Stimulated activated CD8-positive, alpha-beta memory T cell treated with anti-CD3 and anti-CD28 coated beads, Interleukin-4, amount 100 ng/mL, for 48 hours (primary cell): ENCODE results near the gene RASGRF1.
"Not testable (repeated sequence)": the region's sequence is repeated elsewhere in the genome, so short reads cannot be mapped to it uniquely, and the experiment has no call there.

Experiments
- DNase-seq: peaks from one replicate; pipeline ENCODE4 v3.0.0-alpha.2; 2020

The RASGRF1 gene

DNA sequence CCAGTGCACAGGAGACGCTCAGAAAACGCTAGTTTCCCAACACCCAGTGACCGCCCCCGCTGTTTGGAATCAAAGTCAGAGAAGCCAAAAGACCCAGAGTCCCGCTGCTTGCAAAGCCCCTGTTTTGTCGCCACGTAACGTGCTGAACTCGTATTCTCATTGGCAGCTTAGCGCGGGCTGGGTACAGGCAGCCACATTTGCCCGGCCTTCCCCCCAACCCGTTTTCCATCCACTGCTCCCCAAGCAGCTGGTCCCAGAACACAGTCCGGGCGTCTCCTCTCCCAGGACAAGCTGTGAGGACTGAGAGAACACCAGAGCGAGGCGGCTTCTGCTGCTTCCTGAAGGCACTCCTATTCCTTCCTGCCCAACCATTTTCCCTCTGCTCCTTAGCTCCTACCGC, 54.8 kb downstream of the RASGRF1 start:
- no peak for DNase-seq

GRCh38 chr15:79035111-79035601, 55.4 kb downstream of the RASGRF1 start:
- DNase-seq: no peak

DNA sequence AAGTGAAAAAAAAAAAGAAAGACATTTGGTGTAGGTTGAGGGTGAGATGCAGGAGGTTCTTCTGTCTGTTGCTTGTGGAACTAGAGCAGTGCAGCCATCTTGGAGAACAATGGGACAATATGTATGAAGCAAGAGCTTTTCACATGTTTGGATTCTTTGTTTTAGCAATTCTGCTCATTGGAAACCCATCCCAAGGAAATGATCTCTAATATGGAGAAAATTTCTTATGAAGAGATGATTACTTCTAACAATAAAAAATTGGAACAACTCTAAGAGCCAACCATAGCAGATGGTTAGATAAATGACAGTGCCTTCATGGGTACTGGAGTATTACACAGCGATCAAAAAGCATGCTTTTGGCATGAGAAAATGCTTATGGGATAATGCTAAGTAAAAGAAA, 56.3 kb downstream of the RASGRF1 start:
- no peak for DNase-seq

- no peak for DNase-seq
These were observed 57.9 kb downstream of the RASGRF1 start for GRCh38 chr15:79032656-79033055.

- no peak for DNase-seq
These were observed 58.8 kb downstream of the RASGRF1 start for GRCh38 chr15:79031821-79032220.

DNA sequence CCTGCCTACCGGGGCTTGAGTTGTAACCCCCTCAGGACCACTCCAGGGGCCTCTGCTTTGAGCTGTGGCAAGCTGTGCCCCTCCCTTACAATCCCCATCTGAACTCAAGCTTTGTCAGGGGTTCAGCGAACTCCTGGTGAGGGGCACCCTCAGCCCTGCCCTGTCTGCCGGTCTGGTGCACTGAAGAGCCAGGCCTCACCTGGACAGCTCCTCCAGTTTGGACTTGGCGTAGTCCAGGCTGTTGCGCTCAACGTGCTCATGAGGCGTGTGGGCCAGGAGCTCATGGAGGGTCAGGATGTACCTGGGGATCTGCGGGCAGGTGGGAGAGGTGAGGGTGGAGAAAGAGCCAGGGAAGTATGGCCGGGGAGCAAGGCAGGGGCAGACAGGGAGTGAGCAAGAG, 59.4 kb downstream of the RASGRF1 start:
- no peak for DNase-seq

- no peak for DNase-seq
These were observed 60.1 kb downstream of the RASGRF1 start for GRCh38 chr15:79030470-79030869.

- peak; percentile 74 for DNase-seq
These were observed 62.1 kb downstream of the RASGRF1 start for GRCh38 chr15:79028411-79028964.

DNA sequence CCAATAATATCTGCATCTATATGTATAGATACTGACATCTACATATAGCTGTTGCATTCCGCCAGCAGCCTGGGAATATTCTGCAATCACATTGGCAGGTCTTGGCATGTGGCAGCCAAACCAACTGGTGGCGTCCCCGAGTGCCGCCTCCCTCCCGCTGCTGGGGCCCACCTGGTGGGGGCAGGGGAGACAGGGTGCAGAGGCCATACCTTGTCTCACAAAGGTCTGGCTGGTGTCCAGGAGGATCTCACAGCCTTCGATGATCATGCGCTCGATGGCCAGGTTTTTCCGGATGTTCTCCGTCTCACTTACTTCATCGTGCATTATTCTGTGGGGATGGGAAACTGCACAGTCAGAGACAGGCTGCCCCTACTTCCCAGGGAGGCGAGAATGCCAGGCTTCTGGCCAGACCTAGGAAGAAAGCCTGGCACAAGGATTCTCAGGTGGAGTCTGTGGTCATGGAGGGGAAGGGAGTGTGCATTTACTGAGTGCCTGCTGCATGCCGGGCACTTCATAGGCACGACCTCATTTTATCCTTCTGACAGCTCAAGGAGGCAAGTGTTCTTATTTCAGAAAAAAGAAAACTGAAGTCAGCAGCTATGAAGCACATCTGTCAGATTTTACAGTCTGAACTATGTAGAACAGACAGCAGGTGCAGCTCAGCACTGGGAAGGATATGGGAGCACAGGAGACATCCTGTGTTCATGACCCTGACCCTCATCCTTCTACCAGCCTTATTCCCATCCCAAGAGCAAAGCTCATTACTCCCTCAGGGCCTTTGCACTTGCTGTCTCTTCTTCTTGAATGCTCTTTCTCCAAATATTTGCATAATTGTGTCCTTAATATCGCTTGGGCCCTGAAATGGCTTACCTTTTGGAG, 62.8 kb downstream of the RASGRF1 start:
- no peak for DNase-seq

DNA sequence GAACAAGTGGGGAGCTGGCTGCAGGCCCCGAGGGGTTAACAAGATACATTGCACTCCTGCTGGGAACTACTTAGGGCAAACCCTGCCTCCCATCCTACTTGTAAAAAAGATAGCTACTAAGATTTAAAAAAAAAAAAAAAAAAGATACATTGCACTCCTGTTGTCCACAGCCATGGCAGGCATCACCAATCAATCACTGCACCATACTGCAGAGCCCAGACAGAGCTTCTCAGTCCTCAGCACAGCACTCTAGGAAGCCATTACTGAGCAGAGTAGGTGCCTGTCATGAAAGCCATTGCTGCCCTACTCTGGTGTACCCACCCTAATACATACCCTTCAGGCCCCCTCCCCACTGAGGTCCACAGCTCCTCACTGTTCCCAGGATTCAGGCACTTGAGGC, 64.8 kb downstream of the RASGRF1 start:
- DNase-seq: no peak

DNA sequence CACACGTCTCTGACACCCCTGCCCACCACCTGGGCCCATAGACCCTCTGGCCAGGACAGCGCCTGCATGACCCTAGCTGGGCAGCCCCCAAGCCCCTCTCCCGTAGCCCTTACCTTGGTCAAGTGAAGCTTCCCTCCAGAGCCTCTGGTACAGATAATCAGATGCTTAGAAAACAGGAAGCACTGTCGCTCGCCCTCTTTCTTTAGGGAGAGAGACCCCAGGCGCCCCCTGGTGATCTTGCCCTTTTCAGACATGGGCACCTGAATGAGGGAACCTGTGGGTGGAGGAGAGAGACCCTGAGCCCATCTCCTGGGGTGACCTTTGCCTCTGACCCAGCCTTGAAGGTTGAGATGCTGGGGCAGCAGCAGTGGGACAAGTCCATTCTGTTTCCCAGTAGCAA, 65.4 kb downstream of the RASGRF1 start:
- peak; percentile 40 for DNase-seq

DNA sequence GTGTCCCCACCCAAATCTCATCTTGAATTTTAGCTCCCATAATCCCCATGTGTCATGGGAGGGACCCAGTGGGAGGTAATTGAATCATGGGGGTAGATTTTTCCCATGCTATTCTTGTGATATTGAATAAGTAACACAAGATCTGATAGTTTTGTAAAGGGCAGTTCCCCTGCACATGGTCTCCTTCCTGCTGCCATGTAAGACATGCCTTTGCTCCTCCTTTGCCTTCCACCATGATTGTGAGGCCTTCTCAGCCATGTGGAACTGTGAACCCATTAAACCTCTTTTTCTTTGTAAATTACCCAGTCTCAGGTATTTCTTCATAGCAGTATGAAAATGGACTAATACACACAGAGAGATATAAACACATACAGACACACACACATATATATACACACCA, 66.1 kb downstream of the RASGRF1 start:
- DNase-seq: not testable (repeated sequence)

DNA sequence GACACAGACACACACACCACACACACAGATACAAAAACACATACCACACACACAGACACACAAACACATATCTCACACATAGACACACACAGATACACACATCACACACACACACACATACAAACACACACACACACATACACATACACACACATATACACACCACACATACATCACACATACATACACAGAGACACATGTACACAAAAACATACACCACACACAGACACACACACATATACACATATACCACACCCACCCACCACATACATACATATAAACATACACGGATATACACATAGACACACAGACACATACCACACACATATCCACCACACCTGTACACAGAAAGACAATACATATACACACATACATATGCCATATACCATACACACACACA, 66.7 kb downstream of the RASGRF1 start:
- no peak for DNase-seq

DNA sequence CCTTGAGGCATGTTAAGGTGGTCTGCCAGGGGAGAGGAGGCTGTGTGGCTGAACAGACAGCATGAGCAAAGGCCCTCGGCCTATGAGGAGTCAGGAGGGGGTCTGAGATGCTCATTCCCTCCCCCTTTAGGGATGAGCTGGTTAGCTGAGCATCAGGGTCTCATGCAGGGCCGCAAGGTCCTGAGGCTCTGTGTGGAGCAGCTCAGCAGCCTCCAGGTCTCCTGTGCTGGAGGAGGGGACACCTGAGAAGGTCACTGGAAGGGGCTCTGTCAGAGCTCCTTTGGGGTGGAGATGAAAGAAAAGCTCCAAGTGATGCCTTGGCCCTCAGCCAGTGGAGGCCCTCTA, 67.1 kb downstream of the RASGRF1 start:
- no peak for DNase-seq

DNA sequence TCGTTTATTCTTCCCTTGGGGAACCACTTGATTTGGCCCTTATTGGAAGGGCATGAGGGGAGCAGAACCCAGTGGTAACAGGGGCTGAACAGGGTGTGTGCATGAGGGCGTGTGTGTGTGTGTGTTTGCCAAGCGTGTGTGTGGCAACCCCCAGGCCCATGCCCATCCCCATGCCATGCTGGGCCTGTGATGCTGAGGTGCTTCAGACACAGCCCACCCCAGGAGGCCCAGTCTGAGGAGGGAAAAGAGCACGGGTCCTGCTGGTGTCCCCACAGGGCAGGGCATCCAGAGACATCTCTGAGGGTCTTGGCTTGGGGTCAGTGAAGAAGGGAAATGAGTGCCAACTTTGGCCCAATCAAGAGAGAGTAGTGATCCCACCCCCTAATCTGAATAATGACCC, 71.6 kb downstream of the RASGRF1 start:
- DNase-seq: no peak

DNA sequence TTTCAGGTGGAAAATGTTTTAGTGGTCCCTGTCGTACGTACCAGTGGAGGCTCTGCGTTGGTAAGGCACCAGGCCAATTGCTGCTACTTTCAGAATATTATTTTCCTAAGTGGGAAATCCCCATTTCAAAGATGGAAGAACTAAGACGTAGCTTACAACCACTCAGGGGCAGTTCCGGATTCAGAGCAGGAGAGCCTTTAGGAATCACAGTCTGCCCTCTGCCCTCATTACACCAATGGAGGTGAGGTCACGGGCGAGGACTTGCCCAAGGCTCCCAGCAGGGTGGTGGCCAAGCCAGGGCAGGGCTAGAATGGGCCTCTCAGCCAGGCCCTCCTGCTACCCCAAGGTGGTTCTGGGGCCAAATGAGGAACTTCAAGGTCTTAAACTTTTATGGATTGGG, 72.6 kb downstream of the RASGRF1 start:
- DNase-seq: no peak

GRCh38 chr15:79016527-79017170, 73.9 kb downstream of the RASGRF1 start:
- no peak for DNase-seq

GRCh38 chr15:79015416-79015815, 75.2 kb downstream of the RASGRF1 start:
- no peak for DNase-seq

DNA sequence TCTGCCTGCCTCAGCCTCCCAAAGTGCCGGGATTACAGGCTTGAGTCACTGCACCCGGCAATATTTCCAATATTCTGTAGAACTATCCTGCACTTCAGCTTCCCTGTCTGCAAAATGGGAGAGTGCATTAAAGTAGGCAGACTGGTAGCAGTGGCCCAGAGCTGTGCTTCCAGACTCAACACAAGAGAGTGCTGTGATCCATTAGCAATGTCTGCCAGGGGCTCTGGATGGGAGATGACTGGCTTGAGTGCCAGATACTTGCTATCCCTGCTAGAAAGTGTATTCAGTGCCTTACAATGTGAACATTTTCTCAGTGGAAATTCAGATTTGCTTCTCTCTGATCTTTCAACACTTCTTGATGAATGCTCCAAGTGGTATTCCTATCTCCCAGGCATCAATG, 80.3 kb downstream of the RASGRF1 start:
- no peak for DNase-seq

- no peak for DNase-seq
These were observed 81.2 kb downstream of the RASGRF1 start for GRCh38 chr15:79009379-79009778.

DNA sequence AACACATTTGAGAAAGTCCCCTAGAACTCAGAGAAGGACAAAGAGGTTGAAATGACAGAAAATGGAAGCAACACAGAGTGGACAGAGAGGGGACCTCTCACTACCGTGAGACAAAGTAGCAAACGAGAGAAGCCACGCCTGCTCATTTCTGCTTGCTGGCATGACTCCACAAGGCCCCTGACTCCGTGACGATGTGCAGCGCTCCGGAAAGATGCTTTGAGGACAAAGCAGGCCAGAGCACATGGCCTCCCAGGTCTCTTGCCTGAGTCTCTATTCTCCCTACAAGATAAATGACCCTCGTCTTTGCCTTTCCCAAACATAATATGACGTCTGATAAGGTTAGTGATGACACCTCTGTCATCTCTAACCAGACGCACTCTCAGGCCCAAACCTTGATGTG, 81.9 kb downstream of the RASGRF1 start:
- DNase-seq: no peak

- peak; percentile 48 for DNase-seq
These were observed 83.5 kb downstream of the RASGRF1 start for GRCh38 chr15:79007066-79007465.

DNA sequence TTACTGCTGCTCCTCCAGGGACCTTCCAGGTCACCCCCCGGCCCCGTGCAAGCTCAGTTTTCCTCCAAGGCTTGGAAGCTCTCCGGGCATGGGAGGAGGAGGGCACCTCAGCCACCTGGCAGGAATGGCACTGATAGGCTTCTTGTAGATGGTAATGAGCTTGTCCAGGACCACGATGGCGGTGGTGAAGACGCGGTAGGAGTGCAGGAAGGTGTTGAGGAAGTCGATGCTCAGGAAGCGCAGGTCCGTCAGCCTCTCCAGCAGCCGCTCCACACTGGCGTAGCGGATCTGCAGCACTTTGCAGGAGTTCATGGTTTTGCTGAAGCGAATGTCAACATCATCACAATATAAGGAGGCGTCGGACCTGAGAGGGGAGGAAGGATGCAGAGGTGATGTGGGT, 84.5 kb downstream of the RASGRF1 start:
- DNase-seq: no peak

DNA sequence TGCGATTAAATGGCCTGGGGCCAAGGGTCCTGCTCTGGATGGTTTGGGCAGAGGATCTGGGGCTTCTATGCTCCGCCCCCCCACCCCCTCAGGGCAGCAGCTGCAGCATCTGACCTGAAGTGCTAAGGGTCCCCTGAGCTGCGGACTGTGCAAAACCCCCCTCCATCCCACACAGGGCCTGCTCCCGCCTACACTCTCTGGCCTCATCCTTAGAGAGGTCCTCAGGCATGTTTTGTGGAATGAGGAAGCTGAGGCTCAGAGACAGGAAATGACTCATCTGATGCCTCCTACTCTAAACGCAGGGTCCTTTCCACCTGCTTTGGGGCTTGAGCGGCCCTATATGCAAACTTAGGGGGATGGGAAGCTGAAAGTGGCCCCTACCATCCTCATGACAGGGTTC, 86.2 kb downstream of the RASGRF1 start:
- DNase-seq: no peak
